Lower leg skin (tissue), 3 donors: ENCODE data around the gene ZNF606.

Source experiments
- POLR2A ChIP-seq, 2 donors: fragments of 450-650 bp; IDR thresholded peaks; one replicate each; pipeline ENCODE4 v1.6.1; 2016 to 2017; ENCODE audit warnings: antibody characterized with exemption in 2 of 2, mild to moderate bottlenecking in 1 of 2, moderate library complexity in 1 of 2
- TF ChIP-seq, protein P1 (sequence below), 3 donors: fragments of 450-650 bp; IDR thresholded peaks; one replicate each; pipeline ENCODE4 v1.5.1; 2016; ENCODE audit warnings: antibody characterized with exemption in 3 of 3, mild to moderate bottlenecking in 3 of 3, moderate library complexity in 2 of 3

- TF ChIP-seq, protein P1, sequence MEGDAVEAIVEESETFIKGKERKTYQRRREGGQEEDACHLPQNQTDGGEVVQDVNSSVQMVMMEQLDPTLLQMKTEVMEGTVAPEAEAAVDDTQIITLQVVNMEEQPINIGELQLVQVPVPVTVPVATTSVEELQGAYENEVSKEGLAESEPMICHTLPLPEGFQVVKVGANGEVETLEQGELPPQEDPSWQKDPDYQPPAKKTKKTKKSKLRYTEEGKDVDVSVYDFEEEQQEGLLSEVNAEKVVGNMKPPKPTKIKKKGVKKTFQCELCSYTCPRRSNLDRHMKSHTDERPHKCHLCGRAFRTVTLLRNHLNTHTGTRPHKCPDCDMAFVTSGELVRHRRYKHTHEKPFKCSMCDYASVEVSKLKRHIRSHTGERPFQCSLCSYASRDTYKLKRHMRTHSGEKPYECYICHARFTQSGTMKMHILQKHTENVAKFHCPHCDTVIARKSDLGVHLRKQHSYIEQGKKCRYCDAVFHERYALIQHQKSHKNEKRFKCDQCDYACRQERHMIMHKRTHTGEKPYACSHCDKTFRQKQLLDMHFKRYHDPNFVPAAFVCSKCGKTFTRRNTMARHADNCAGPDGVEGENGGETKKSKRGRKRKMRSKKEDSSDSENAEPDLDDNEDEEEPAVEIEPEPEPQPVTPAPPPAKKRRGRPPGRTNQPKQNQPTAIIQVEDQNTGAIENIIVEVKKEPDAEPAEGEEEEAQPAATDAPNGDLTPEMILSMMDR (IDR thresholded peaks at IDR 0.05), result no peak
- no peak for TF ChIP-seq POLR2A (IDR thresholded peaks at IDR 0.05)
These were observed 40.8 kb downstream of the ZNF606 start for GRCh38 chr19:57961785-57962184.
